HG03039 (cell line): ENCODE results near the gene ADGRL3.
"Not testable (repeated sequence)": the region's sequence is repeated elsewhere in the genome, so short reads cannot be mapped to it uniquely, and the experiment has no call there.

ENCODE experiments used
- ATAC-seq: cut with Tn5 transposase; IDR thresholded peaks from one replicate; pipeline ENCODE4 v1.9.1; 2021; ENCODE audit warnings: mild to moderate bottlenecking, moderate library complexity; ENCODE audit not compliant: unreplicated experiment

ADGRL3 gene

DNA sequence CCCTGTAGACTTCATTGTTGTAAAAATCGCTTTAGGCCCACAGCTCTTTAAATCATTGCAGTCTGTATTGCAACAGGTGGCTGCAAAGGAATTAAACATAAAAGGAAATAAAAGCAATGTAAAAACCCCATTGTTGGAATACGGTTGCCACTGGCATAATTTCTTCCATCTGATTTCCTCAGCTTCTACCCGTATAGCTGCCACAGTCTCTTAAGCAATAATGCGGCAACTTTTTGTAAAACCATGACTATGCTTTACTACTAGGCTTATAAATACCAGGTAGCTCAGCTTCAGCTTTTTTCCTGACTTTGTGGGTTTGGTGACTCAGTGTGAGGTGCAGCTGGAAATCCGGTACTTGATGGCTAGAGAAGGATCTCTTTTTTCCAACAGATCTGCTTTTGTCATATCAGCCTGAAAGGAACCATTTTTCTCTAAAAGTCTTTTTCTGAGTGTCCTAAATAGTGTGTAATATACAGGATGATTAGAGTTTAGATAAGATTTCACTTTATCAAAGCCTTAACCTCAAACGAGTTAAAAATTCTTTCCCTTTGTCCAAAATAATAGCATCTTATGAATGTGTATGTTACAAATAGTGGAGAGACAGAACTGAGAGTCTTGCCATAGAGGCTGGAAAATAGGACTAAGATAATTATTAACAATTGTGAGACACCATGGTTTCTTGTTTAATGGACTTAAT, 268.0 kb downstream of the ADGRL3 start:
- no peak for ATAC-seq

GRCh38 chr4:61473306-61473705, 273.2 kb downstream of the ADGRL3 start:
- no peak for ATAC-seq

- ATAC-seq, result no peak
Measured at GRCh38 chr4:61478340-61478739, 278.2 kb downstream of the ADGRL3 start.

DNA sequence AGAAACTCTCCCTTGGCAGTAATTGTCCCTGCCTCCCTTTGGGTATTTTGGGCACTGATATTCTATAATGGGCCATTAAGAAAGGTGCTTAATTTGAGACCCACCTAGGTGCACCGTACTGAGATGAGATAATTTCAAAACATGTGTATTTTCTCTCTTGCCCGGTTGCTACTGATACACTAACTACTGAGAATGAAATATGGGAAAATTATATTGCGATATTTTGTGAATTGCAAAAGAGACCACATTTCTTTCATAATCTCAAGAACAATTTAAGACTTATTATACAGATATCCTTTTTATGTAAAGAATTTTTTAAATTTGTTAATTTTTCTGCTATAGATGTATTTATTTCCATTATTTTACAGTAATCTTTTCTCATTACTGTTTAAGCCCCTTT, 284.9 kb downstream of the ADGRL3 start:
- no peak for ATAC-seq

DNA sequence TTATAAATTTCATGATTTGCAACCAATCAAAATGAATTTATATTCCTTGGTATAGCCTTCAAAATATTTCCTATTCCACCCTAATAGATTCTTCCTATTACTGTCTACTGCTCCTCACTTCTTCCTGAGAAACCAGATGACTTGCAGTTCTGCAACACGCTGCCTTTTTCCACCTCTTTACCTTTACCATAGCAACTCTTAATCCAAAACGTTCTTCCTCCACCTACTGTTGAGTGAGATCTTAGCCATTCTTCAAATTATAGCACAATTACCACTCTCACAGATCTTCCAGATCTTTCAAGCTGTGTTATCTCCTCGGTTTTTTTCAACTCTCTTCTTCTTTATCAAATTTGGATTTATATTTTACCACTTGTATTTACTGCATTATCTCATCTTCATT, 289.8 kb downstream of the ADGRL3 start:
- ATAC-seq, result no peak

DNA sequence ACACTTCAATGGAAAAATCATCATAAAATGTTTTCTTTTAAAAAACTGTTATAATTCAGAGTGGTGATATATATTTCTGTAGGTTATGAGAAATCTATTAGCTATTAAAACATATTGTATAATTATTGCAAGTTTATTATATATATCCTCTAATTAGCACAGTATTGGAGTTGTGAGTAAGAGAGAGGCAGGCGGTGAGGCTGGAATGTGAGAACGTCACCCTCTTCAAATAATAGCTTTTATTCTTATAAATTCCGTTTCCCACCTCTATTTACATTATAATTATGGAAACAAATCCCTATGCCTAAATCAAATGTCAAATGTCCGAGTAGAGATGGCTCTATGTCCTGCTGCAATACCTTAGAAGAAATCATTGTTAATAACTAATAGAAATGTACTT, 292.9 kb downstream of the ADGRL3 start:
- ATAC-seq, result no peak

GRCh38 chr4:61493470-61493869, 293.3 kb downstream of the ADGRL3 start:
- no peak for ATAC-seq

DNA sequence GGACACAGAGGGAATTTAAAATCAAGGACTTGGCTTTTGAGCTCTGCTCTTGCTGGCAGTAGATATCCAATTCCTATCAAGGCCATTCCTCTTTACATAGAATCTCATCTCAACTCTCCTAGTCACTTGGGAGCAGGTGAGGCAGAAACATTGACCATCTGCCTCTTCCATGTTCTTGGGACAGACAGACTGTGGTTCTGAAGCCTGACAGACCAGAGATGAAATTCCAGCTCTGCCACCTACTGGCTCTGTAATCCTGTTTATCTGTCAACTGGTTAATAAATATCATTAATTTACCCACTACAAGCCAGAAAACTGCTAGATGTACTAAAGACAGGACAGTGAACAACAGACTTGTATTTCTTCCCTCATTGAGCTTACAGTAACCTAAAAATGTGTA, 300.8 kb downstream of the ADGRL3 start:
- ATAC-seq, result no peak

DNA sequence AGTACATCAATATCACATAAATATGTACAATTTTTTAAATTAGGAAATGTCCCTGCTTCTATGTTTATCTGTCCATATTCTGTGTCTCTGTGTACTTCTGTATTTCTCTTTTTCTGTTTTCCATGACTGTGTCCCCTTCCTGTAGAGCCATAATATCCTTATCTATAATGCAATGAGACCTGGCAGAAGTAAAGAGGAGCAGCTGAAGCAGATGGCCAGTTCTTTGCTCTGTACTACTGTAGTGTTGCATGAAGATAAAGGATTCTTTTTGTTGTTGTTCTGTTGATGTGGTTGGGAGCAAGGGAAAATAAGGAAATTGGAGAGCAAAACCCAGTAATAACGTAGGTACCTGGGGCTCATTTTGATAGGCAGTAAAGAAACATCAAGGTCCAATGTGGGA, 301.7 kb downstream of the ADGRL3 start:
- ATAC-seq, result no peak

GRCh38 chr4:61505773-61506685, 305.9 kb downstream of the ADGRL3 start:
- ATAC-seq, result no peak

DNA sequence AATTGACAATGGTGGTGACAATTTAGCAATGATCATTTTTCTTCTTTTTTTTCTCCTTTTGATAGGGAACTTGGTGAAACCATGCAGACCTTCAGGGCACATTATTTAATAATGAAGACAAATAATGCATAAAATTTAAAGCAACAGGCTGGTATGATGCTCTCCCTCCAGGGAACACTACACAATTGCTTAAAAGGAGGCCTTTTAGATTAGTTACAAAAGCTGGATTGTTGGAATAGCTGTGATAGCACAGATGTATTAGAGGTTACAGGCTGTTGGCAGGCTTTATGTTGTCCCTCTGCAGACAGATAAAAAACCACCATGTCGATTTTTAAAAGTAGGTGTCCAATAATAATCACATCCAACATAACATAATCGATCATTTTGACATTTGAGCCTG, 307.0 kb downstream of the ADGRL3 start:
- no peak for ATAC-seq

GRCh38 chr4:61509721-61510241, 309.7 kb downstream of the ADGRL3 start:
- ATAC-seq, result not testable (repeated sequence)

DNA sequence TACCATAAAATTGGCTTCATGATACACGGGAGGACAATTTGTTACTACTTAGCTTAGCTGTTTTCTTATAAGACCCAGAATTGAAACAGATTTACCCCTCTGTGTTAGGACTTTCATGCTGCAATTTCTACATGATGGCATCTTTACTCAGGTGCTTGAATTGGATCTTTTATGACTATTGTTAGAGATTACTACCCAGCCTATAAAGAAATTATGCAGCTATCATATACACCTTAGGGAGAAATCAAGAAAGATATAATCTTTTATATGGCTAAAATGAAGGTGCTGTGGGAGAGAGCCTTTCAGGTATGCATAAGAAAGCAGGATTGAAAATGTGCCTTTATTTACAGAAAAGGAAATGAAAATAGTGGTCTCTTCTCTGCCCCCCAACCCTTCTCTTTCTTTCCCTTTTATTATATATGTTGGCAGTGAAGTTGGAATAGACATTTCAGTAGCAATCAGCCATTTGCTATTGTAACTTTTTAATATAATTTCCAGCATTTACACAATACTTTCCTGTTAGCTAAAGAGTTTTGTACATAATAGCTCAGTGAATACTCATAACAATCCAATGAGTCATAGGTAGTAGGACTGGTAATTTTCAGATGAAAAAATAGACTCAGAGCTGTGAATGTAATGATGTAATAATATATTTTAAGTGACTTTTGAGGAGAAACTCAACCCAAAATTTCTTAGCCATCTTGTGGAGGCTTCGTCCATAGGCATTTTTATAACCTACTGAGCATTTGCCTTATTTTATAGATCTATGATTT, 311.8 kb downstream of the ADGRL3 start:
- no peak for ATAC-seq

- ATAC-seq, result no peak
Measured at GRCh38 chr4:61514991-61515390, 314.9 kb downstream of the ADGRL3 start.

GRCh38 chr4:61517144-61517543, 317.0 kb downstream of the ADGRL3 start:
- ATAC-seq, result no peak

DNA sequence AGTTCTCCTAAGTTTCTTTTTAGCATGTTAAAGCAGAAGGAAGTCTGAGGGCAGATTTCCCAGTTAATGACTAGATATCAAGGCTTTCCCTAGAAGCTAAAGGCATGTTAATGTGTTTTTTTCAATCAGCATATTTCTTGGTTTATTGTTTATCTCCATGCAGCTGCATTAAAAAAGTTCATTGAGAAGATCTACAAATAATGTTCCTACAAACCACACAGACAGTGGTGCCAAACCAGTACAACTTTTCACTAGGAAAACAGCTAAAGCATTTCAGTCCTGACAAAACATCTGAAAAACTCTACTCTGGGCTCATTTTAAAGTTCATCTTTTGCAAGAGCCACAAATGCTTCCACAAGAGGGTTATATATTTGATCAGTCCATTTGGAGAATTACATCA, 320.0 kb downstream of the ADGRL3 start:
- ATAC-seq, result no peak

DNA sequence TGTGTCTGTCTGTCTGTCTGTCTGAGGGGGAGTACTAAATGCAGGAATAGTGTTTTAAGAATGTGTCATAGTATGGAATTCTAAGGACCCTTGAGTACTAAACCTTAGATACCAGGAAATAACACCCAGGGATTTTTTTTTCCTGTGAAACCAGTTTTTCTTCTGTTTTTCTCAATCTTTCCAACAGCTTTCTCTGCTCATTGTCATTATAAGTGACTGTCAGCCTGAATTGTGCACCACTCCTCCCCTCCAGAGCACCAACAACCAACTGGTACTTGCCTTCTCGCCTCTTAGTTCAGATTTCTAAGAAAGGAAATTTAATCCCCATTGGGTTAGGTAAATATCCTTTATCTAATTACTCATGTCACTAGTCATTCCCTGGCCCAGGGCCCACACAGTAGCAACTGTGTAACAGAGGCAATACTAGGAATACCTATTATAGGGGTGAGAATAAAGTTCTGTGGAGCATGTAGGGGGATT, 320.6 kb downstream of the ADGRL3 start:
- ATAC-seq, result no peak

DNA sequence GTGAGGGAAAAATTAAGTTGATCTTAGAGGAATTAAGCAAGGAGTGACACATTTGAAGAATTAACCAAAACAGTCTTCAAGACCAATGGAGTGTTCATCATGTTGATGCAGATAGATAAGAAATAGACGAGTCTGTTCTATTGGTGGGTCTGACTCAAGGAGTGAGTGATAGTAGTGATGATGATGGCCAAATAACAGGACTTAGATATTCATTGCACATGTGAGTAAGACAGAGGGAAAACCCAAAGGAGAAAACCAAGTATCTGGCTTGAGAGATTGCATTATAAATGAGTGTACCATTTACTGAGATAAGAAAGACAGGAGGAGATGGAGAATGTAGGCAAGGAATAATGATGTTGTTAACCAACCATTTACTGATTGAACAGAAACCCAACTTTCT, 321.3 kb downstream of the ADGRL3 start:
- ATAC-seq, result no peak

DNA sequence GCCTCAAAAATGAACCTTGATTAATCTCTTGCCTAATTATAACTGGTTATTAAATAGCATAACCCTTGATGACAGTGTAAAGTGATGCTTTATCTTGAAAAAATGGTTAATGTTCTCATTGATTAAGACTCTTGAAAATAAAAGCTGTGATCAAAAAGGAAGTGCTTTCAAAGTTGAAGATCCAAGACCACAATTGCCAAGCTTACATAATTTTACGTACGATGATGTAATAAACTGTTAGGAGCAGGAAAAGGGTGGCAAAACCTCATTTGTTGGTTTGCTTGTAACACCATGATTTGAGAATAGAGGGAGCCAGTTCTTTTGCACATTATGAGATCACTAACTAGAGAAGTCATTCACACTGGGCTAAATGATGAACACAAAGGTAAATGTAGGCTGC, 322.2 kb downstream of the ADGRL3 start:
- ATAC-seq, result no peak

DNA sequence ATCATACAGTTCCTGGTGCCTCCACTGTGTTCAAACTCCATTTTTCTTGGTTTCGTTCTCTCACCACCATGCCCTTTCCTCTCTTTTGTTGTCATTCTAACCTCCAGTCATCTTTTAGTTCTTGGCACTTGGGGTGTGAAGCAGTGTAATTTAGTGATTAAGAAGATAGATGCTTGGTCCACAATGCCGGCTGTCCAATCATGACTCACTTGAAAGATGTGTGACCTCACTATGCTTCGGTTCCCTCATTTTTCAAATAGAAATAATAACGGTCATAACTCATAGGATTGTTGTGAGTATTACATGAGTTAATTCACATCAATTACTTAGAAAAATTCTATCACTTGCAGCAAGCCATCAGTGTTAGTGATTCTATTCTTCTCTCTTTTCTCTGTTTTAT, 327.8 kb downstream of the ADGRL3 start:
- no peak for ATAC-seq

DNA sequence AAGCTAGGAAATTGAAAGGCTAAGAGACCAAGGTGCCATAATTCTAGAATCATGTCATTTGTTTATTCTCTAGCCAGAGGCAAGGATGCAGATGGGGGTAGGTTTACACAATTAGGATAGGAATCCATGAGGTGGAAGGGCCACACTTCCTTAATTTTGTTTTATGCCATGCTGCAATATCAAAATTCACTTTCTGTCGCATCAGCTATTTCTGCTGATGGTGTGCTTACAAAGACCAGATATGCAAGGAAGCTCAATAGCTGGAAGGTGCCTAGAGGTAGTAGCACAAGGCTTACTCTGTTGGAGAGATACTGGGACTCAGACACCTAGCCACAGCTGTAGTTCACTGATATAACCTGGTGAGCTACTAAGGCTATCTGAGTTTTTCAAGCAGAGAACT, 328.5 kb downstream of the ADGRL3 start:
- no peak for ATAC-seq
